Measurements from ENCODE around the gene OPN4.
A peak's percentile ranks its signal among the peaks of the same experiment; 100 is the strongest.

Gene OPN4

DNA sequence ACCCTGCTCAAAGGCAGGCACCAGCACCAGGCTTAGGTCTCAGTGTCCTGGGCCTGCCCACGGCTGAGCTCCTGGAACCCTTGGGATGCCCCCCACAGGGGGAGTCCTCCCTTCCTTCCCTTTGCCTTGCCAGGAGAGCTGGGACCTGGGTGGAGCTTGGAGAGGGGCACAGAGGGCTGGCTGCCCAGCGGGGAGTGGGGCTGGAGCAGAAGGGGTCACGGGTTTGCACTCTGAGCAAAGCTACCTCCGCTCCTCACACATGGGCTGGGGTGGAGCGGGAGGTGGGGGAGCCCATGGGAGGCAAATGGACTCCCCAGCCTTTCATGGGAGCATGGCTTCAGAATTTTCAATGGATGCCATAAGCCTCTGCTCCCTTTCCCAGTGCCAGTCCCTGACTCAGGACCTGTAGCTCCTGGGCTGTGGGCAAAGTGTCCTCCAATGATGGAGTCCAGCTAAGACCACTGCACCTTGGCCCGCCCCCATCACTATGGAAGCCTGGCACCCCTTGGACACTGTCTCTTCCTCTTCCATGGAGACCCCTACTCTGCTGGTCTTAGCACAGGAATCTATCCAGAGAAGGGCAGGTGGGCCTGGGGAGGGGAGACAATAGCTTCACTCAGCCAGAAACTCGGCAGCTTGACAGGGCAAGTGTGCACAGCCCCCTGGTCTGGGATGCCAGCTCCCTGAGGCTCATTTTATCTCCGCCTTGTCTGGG lies 53.9 kb downstream of the OPN4 start:
- no peak for TF ChIP-seq MAX (IDR thresholded peaks at IDR 0.05; ENCODE audit: low read depth, low read length)
- TF ChIP-seq MYC (IDR thresholded peaks at IDR 0.05; ENCODE audit: low read depth, low read length): no peak
- TF ChIP-seq, protein P1, sequence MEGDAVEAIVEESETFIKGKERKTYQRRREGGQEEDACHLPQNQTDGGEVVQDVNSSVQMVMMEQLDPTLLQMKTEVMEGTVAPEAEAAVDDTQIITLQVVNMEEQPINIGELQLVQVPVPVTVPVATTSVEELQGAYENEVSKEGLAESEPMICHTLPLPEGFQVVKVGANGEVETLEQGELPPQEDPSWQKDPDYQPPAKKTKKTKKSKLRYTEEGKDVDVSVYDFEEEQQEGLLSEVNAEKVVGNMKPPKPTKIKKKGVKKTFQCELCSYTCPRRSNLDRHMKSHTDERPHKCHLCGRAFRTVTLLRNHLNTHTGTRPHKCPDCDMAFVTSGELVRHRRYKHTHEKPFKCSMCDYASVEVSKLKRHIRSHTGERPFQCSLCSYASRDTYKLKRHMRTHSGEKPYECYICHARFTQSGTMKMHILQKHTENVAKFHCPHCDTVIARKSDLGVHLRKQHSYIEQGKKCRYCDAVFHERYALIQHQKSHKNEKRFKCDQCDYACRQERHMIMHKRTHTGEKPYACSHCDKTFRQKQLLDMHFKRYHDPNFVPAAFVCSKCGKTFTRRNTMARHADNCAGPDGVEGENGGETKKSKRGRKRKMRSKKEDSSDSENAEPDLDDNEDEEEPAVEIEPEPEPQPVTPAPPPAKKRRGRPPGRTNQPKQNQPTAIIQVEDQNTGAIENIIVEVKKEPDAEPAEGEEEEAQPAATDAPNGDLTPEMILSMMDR (IDR thresholded peaks at IDR 0.05; ENCODE audit: low read depth, low read length): no peak
- no peak for TF ChIP-seq POLR2A (IDR thresholded peaks at IDR 0.05; ENCODE audit: extremely low read depth, insufficient read length)
- no peak for DNase-seq (ENCODE audit: low read depth)

GRCh38 chr10:86708783-86709380 lies 54.5 kb downstream of the OPN4 start:
- H3K4me3 ChIP-seq (ENCODE audit: low read depth, low read length): no peak overlapping the region
- DNase-seq (ENCODE audit: low read depth): no peak
- TF ChIP-seq POLR2A (IDR thresholded peaks at IDR 0.05; ENCODE audit: extremely low read depth, insufficient read length) (no peak), MYC (IDR thresholded peaks at IDR 0.05; ENCODE audit: low read depth, low read length) (no peak), MAX (IDR thresholded peaks at IDR 0.05; ENCODE audit: low read depth, low read length) (no peak)
- TF ChIP-seq, protein P1 (IDR thresholded peaks at IDR 0.05; ENCODE audit: low read depth, low read length): no peak

More for the DNA sequence above, 53.9 kb downstream of the OPN4 start:
- H3K4me3 ChIP-seq (ENCODE audit: low read depth, low read length): no peak overlapping the region

GRCh38 chr10:86709396-86710185 lies 55.2 kb downstream of the OPN4 start:
- DNase-seq (ENCODE audit: low read depth): no peak
- TF ChIP-seq MAX (IDR thresholded peaks at IDR 0.05; ENCODE audit: low read depth, low read length): no peak
- TF ChIP-seq, protein P1 (IDR thresholded peaks at IDR 0.05; ENCODE audit: low read depth, low read length): no peak
- no peak for TF ChIP-seq MYC (IDR thresholded peaks at IDR 0.05; ENCODE audit: low read depth, low read length)
- TF ChIP-seq POLR2A (IDR thresholded peaks at IDR 0.05; ENCODE audit: extremely low read depth, insufficient read length): no peak
- no peak overlapping the region for H3K4me3 ChIP-seq (ENCODE audit: low read depth, low read length)

GRCh38 chr10:86710987-86711512 lies 56.7 kb downstream of the OPN4 start:
- peak overlapping the region; percentile 43 for H3K4me3 ChIP-seq (ENCODE audit: low read depth, low read length)
- TF ChIP-seq MAX (IDR thresholded peaks at IDR 0.05; ENCODE audit: low read depth, low read length) (peak; percentile 61), MYC (IDR thresholded peaks at IDR 0.05; ENCODE audit: low read depth, low read length) (peak; percentile 84), POLR2A (IDR thresholded peaks at IDR 0.05; ENCODE audit: extremely low read depth, insufficient read length) (peak; percentile 69)
- TF ChIP-seq, protein P1 (IDR thresholded peaks at IDR 0.05; ENCODE audit: low read depth, low read length): peak; percentile 69
- DNase-seq (ENCODE audit: low read depth): peak; percentile 95

DNA sequence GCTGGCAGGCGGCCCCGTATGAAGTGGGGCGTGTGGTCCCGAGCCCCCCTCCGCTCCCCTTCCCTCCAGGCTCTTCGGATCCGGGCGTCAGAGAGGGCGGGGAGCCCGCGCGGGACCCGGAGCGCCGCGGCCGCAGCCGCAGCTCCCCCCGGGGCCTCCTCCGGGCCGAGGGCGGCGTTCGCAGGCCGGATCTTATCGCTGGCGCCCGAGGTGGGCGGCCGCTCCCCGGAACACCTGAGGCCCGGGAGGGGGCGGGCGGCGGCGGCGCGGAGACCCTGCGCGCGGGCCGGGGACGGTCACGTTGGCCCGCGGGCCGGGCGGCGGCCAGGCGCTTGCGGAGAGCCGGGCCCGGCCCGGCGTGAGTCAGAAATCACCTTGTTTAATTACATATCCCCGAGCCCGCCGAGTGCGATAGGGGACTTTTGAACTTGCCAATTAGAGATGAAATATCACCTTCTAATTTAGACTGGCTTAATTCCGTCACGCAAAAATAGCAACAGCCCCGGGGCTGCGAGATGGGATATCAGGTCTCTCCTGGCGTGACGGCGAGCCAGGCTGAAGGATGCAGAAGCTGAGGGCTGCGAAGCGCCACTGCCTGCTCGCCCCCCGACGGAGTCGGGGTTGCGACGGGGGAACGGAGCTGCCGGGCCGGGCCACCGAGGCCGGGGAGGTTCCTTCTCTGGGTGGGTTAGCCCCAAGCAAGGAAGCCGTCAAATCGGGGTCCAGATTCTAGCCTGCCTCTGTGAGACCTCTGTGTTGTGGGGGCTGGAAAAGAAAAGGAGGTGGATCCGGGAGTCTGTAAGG lies 57.4 kb downstream of the OPN4 start:
- DNase-seq (ENCODE audit: low read depth): peak; percentile 68
- H3K4me3 ChIP-seq (ENCODE audit: low read depth, low read length): peak overlapping the region; percentile 64
- no peak for TF ChIP-seq MYC (IDR thresholded peaks at IDR 0.05; ENCODE audit: low read depth, low read length)
- TF ChIP-seq MAX (IDR thresholded peaks at IDR 0.05; ENCODE audit: low read depth, low read length): 0 out of 2 replicates have a peak, but pooled peaks have one; percentile 1
